RWPE1 (cell line): ENCODE data around the gene TGFB3.

Source experiments
- CTCF ChIA-PET: fragments of 350-600 bp; sonication (Branson Sonifier 250); formaldehyde crosslinking; extraction: SDS; loops from one replicate; lab custom pipeline; 2021; lab: Yijun Ruan, JAX
- POLR2A ChIA-PET: fragments of 400-600 bp; formaldehyde crosslinking; extraction: SDS; loops from one replicate; lab custom pipeline; 2020; ENCODE audit warnings: antibody characterized with exemption; ENCODE audit not compliant: low non-redundant PET; lab: Yijun Ruan, JAX
- DNase-seq: peaks from one replicate; pipeline ENCODE4 v3.0.0; 2012; ENCODE audit warnings: low spot score
- H3K27ac ChIP-seq: fragments of 450-650 bp; 2 replicates; pipeline ENCODE4 v1.5.1; 2017
- TF ChIP-seq, protein P1 (sequence below): fragments of 450-650 bp; conservative IDR thresholded peaks from 2 replicates; pipeline ENCODE4 v1.5.1; 2017; ENCODE audit warnings: low read depth, mild to moderate bottlenecking

TGFB3 gene

DNA sequence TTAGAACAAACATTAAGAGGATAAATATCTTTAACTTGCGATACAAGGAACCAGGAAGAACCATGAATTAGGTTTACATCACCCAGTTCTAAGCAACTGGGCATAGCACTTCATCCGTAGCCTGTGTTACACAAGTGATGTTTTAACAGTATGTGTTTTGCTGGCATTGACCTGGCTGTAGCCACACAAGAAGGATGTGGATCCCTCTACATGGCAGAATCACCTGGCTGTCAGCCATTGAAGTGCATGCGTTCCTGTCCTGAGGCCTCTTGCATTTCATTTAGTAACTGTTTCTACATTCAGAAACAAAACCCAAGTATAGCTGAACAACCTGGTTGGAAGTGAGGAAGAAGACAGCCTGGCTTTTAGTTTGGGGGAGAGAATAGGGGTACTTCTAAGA is 72.2 kb downstream of the TGFB3 start:
- TF ChIP-seq, protein P1, sequence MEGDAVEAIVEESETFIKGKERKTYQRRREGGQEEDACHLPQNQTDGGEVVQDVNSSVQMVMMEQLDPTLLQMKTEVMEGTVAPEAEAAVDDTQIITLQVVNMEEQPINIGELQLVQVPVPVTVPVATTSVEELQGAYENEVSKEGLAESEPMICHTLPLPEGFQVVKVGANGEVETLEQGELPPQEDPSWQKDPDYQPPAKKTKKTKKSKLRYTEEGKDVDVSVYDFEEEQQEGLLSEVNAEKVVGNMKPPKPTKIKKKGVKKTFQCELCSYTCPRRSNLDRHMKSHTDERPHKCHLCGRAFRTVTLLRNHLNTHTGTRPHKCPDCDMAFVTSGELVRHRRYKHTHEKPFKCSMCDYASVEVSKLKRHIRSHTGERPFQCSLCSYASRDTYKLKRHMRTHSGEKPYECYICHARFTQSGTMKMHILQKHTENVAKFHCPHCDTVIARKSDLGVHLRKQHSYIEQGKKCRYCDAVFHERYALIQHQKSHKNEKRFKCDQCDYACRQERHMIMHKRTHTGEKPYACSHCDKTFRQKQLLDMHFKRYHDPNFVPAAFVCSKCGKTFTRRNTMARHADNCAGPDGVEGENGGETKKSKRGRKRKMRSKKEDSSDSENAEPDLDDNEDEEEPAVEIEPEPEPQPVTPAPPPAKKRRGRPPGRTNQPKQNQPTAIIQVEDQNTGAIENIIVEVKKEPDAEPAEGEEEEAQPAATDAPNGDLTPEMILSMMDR: no peak
- ChIA-PET CTCF (interaction anchor here (0.6 kb wide), 1 partner anchor 9 kb away, joined by 3 read pairs; no protein-coding TSS in a partner anchor), POLR2A (no interaction called here)
- no peak overlapping the region for H3K27ac ChIP-seq
- no peak for DNase-seq
